ENCODE data around the gene PHF11. TPM values are rescaled to one million over a fixed set of nuclear protein-coding genes. Genes with fewer than 3 reads are reported as not detected.

Gene PHF11
- total and polyA plus RNA-seq, 2 donors (not counting 1 experiment from before 2014, with no cell fraction given), result 26.8 to 46.8 TPM

- Histone ChIP-seq H3K9ac (ENCODE audit: insufficient read depth, low read length) (no peak overlapping the region), H3K79me2 (ENCODE audit: control insufficient read depth, insufficient read depth, low read length) (no peaks in the 10 kb centered on the region), H4K20me1 (ENCODE audit: control insufficient read depth, extremely low read depth, insufficient read depth, low read length) (no peaks in the 10 kb centered on the region), H2AFZ (ENCODE audit: low read length) (no peak overlapping the region), H3K27me3 (ENCODE audit: control insufficient read depth, insufficient read depth, low read length) (no peaks in the 10 kb centered on the region), H3K9me3 (ENCODE audit: control insufficient read depth, insufficient read depth, low read depth, low read length) (no peaks in the 10 kb centered on the region), H3K36me3 (ENCODE audit: control insufficient read depth, insufficient read depth, low read length) (peaks cover 2% of the 10 kb centered on the region), H3K4me1 (ENCODE audit: control insufficient read depth, extremely low read depth, insufficient read depth, low read length) (no peaks in the 10 kb centered on the region), H3K4me3 (replicated peaks in 1 of 4; ENCODE audit: control extremely low read depth in 1 of 4, insufficient read depth in 1 of 4, low read depth in 3 of 4, low read length in 4 of 4) (no peak overlapping the region), H3K27ac (ENCODE audit: insufficient read depth, low read length) (no peak overlapping the region), H3K4me2 (ENCODE audit: extremely low read depth, insufficient read depth, low read length) (no peak overlapping the region)
- TF ChIP-seq EZH2 (IDR thresholded peaks at IDR 0.05; ENCODE audit: low read length, missing control alignments) (no peak), CTCF (conservative IDR thresholded peaks at IDR 0.05 in 1 of 2, IDR thresholded peaks at IDR 0.05 in 1 of 2; ENCODE audit: low read depth in 1 of 2, low read length in 2 of 2) (no peak)
- no peak for DNase-seq (ENCODE audit: low read depth in 2 of 2)
Measured at GRCh38 chr13:49476529-49476928, 19.2 kb upstream of the PHF11 start.

- H2AFZ ChIP-seq (ENCODE audit: low read length), result no peak overlapping the region
- DNase-seq (ENCODE audit: low read depth in 2 of 2), result no peak
- no peaks in the 10 kb centered on the region for H3K79me2 ChIP-seq (ENCODE audit: control insufficient read depth, insufficient read depth, low read length)
- H3K4me2 ChIP-seq (ENCODE audit: extremely low read depth, insufficient read depth, low read length), result no peak overlapping the region
- no peaks in the 10 kb centered on the region for H3K27me3 ChIP-seq (ENCODE audit: control insufficient read depth, insufficient read depth, low read length)
- no peaks in the 10 kb centered on the region for H3K9me3 ChIP-seq (ENCODE audit: control insufficient read depth, insufficient read depth, low read depth, low read length)
- H4K20me1 ChIP-seq (ENCODE audit: control insufficient read depth, extremely low read depth, insufficient read depth, low read length), result no peaks in the 10 kb centered on the region
- H3K27ac ChIP-seq (ENCODE audit: insufficient read depth, low read length), result no peak overlapping the region
- no peaks in the 10 kb centered on the region for H3K36me3 ChIP-seq (ENCODE audit: control insufficient read depth, insufficient read depth, low read length)
- no peaks in the 10 kb centered on the region for H3K4me1 ChIP-seq (ENCODE audit: control insufficient read depth, extremely low read depth, insufficient read depth, low read length)
- TF ChIP-seq EZH2 (IDR thresholded peaks at IDR 0.05; ENCODE audit: low read length, missing control alignments), result no peak
- TF ChIP-seq CTCF (conservative IDR thresholded peaks at IDR 0.05 in 1 of 2, IDR thresholded peaks at IDR 0.05 in 1 of 2; ENCODE audit: low read depth in 1 of 2, low read length in 2 of 2), result no peak
- no peak overlapping the region for H3K4me3 ChIP-seq (replicated peaks in 1 of 4; ENCODE audit: control extremely low read depth in 1 of 4, insufficient read depth in 1 of 4, low read depth in 3 of 4, low read length in 4 of 4)
- H3K9ac ChIP-seq (ENCODE audit: insufficient read depth, low read length), result no peak overlapping the region
Measured at GRCh38 chr13:49481788-49482187, 14.0 kb upstream of the PHF11 start.

DNA sequence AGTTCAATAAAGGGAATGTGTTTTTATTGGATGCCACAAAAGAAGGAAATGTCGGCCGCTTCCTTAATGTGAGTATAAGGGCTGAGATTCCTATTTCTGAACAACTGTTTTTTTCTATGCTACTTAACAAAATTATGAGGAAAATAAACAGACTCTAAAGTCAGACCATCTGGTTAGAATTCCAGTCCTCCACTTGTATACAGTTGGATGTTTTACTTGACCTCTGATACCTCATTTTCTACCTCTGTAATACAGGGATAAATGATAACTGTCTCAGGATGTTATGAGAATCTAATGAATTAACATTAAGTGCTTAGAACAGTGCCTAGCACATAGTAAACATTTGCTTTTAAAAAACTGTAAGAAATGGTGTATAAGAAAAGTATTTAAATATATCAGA lies 7.2 kb upstream of the PHF11 start:
- H4K20me1 ChIP-seq (ENCODE audit: control insufficient read depth, extremely low read depth, insufficient read depth, low read length), result no peaks in the 10 kb centered on the region
- DNase-seq (ENCODE audit: low read depth in 2 of 2), result no peak
- no peaks in the 10 kb centered on the region for H3K9me3 ChIP-seq (ENCODE audit: control insufficient read depth, insufficient read depth, low read depth, low read length)
- H3K4me3 ChIP-seq (replicated peaks in 1 of 4; ENCODE audit: control extremely low read depth in 1 of 4, insufficient read depth in 1 of 4, low read depth in 3 of 4, low read length in 4 of 4), result no peak overlapping the region
- no peaks in the 10 kb centered on the region for H3K4me1 ChIP-seq (ENCODE audit: control insufficient read depth, extremely low read depth, insufficient read depth, low read length)
- no peak overlapping the region for H3K9ac ChIP-seq (ENCODE audit: insufficient read depth, low read length)
- peaks cover 2% of the 10 kb centered on the region for H3K36me3 ChIP-seq (ENCODE audit: control insufficient read depth, insufficient read depth, low read length)
- no peak for TF ChIP-seq EZH2 (IDR thresholded peaks at IDR 0.05; ENCODE audit: low read length, missing control alignments)
- TF ChIP-seq CTCF (conservative IDR thresholded peaks at IDR 0.05 in 1 of 2, IDR thresholded peaks at IDR 0.05 in 1 of 2; ENCODE audit: low read depth in 1 of 2, low read length in 2 of 2), result no peak
- H3K79me2 ChIP-seq (ENCODE audit: control insufficient read depth, insufficient read depth, low read length), result no peaks in the 10 kb centered on the region
- no peak overlapping the region for H3K27ac ChIP-seq (ENCODE audit: insufficient read depth, low read length)
- no peak overlapping the region for H3K4me2 ChIP-seq (ENCODE audit: extremely low read depth, insufficient read depth, low read length)
- H2AFZ ChIP-seq (ENCODE audit: low read length), result no peak overlapping the region
- no peaks in the 10 kb centered on the region for H3K27me3 ChIP-seq (ENCODE audit: control insufficient read depth, insufficient read depth, low read length)

All from fibroblast of lung (primary cell).